Omental fat pad (tissue), 4 donors: ENCODE results near the gene PIERCE2. TPM values are rescaled to one million over a fixed set of nuclear protein-coding genes. Genes with fewer than 3 reads are reported as not detected.

Experiments used
- ATAC-seq: fragments of 150-250 bp; one replicate; pipeline ENCODE4 v1.9.1; 2016; ENCODE audit warnings: mild to moderate bottlenecking, moderate library complexity; ENCODE audit not compliant: low FRiP score
- DNase-seq: peaks from one replicate; pipeline ENCODE4 v3.0.0-alpha.2; 2019; ENCODE audit warnings: low spot score
- total RNA-seq, 4 donors: library from RNA; depleted of rRNA; stranded (reverse); fragments of >200 nt; gene quantifications; one replicate each; pipeline ENCODE4 v1.1.0, GENCODE V29; 2016
- TF ChIP-seq, protein P1 (sequence below), 3 donors: fragments of 450-650 bp; IDR thresholded peaks; one replicate each; pipeline ENCODE4 v1.5.1; 2016 to 2017; ENCODE audit warnings: antibody characterized with exemption in 3 of 3, mild to moderate bottlenecking in 3 of 3, moderate library complexity in 2 of 3

The PIERCE2 gene, protein sequence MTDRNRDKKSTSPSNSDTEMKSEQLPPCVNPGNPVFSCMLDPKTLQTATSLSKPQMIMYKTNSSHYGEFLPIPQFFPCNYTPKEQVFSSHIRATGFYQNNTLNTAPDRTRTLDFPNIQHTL
- total RNA-seq, result 1 to 10 TPM in 3 of 4 donors, under 1 TPM in 1; 0.84 to 4.1 (median 2.7) TPM

DNA sequence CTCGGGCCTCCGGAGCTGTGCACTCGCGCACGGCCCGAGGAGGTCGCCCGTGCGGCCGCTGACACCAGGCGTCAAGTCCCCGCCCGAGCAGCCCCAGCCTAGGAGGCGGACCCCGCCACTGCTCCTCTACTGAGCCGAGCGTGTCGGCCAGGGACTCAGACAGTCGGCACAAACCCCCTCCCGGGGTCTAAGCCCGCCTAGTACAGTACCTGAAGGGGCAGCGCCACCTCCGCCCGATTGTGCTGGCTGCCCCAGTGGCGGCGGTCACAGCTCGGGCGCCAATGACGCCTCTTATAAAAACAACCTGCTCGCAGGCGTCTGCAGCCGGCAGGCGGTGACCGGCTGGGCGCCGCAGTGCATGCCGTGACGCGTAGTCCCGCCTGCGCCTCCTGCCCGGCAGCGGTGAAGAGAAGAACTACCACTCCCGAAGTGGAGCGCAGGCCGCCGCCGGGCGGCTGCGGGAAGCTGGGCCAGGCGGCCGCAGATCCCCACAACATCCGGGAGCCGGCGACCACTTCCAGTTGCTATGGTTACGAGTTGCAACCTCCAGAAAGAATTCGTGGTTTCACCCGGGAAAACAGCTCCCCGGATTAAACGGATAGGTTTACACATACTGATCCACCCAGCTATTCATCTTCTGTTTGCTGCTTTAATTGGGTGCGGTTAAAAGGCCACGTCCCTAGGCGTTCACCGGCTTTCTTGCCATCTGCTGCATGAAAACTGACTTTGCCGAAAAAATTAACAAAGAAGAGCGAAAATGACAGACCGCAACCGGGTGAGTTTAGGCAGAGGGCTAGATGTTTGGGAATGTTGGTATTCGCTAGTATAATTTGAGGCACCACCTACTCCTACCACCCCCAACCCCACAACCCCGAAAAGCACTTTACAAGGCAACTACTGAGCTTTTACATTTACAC is at the start of gene PIERCE2, which contains the start of gene CCPG1:
Gene PIERCE2 (plus strand): TSS at position 484 of the 917 bp plus-strand sequence. CDS start 274 bp downstream, at position 758.
Gene CCPG1 (minus strand): TSS at position 348 of the 917 bp plus-strand sequence. CDS start 18,935 bp downstream, outside the sequence.
- DNase-seq, result peak; percentile 53
- ATAC-seq, result peak; percentile 99
- TF ChIP-seq, protein P1, sequence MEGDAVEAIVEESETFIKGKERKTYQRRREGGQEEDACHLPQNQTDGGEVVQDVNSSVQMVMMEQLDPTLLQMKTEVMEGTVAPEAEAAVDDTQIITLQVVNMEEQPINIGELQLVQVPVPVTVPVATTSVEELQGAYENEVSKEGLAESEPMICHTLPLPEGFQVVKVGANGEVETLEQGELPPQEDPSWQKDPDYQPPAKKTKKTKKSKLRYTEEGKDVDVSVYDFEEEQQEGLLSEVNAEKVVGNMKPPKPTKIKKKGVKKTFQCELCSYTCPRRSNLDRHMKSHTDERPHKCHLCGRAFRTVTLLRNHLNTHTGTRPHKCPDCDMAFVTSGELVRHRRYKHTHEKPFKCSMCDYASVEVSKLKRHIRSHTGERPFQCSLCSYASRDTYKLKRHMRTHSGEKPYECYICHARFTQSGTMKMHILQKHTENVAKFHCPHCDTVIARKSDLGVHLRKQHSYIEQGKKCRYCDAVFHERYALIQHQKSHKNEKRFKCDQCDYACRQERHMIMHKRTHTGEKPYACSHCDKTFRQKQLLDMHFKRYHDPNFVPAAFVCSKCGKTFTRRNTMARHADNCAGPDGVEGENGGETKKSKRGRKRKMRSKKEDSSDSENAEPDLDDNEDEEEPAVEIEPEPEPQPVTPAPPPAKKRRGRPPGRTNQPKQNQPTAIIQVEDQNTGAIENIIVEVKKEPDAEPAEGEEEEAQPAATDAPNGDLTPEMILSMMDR (IDR thresholded peaks at IDR 0.05), result peak in 2 of 3 donors; percentile 78 to 80

DNA sequence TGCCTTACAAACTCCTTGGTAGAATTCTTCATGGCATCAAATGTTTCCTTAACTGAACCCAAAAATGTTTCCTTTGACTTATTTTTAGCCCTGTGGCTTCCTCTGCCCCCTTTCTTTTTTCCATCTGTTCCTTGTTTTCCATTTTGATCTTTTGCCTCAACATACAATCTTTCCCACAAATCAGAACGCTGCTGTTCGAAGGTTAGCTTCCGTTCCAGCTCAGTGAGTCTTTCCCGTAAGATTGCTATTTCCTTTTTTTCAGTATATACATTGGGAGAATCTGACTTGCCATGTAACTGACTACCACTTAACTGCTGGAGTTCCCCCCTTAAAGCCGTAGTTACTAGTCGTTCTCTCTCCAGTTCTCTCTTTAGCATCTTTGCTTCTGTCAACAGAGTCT is 48.0 kb upstream of the PIERCE2 start:
- DNase-seq, result no peak
- no peak for ATAC-seq
- TF ChIP-seq, protein P1 (IDR thresholded peaks at IDR 0.05), result no peak

DNA sequence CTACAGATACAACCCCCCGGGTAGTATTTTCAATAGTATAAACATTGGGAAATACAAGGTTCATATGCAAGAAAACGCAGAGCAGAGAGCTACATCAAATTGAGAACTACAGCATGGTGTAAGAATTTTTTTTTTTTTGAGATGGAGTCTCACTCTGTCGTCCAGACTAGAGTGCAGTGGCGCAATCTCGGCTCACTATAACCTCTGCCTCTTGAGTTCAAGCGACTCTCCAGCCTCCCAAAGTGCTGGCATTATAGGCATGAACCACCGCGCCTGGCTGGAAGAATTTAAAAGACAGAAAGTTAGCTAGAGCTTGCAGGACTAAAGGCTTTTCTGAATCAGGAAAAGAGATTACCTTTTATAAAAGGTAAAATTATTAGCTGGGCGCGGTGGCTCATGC is 47.2 kb upstream of the PIERCE2 start:
- TF ChIP-seq, protein P1 (IDR thresholded peaks at IDR 0.05), result no peak
- DNase-seq, result no peak
- no peak for ATAC-seq

GRCh38 chr15:55362641-55363040 is 45.7 kb upstream of the PIERCE2 start:
- DNase-seq (no peak), ATAC-seq (no peak)
- TF ChIP-seq, protein P1 (IDR thresholded peaks at IDR 0.05), result no peak

DNA sequence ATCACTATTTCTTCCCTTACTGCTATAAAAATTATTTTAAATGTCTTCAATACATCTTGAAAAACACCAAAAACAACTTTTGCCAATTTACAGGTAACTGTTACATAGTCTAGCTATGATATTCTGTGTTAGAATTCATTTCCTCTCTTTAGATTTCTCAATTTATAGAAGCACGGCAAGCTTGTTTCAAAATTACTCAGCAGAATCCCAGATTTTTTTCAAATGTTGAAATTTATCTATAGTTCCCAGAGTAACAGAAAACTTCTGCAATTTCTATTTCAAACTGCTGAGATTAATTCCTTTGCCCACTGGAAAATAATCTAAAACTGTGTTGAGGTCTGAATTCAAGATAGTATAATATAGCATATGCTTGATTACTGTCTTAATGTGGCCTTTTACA is 41.3 kb upstream of the PIERCE2 start:
- ATAC-seq, result no peak
- no peak for DNase-seq
- TF ChIP-seq, protein P1 (IDR thresholded peaks at IDR 0.05), result no peak

DNA sequence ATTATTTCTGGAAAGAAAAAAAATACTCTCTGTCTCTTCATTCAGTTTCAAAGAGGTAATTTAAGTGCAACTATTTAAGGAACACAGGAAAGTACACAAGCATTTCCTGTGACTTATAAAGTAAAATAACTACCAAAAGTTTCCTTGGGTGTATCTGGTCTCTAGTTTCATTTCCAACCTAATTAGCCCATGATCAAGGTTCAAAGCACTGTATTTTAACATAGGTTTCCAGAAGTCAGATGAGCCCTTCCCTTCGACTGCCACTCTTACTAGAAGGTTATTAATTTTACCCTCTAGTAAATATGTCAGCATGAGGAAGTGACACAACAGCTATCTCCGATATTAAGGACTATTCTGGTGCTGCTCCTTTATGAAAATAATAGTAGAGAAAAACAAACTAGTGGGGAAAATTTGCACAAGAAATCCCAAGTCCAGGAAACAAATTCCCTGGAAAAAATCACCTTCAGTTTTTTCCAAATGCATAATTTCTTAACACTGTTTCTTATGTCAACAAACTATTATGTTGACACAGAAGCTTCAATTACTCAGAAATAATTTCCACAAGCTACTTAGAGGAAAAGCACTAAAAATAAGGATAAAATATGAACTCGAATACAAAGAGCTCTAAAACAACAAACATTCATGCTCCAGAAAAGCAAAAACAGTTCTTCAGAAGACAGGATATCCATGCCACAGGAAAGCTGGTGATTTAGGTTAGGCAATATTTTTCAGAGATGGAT is 35.4 kb upstream of the PIERCE2 start:
- DNase-seq, result no peak
- ATAC-seq, result no peak
- TF ChIP-seq, protein P1 (IDR thresholded peaks at IDR 0.05), result no peak
